GM19395 (cell line): ENCODE data around the gene FAM47E.

Source experiments
- ATAC-seq: cut with Tn5 transposase; IDR thresholded peaks from one replicate; pipeline ENCODE4 v1.9.1; 2021; ENCODE audit warnings: mild to moderate bottlenecking, moderate library complexity; ENCODE audit not compliant: unreplicated experiment

The FAM47E gene

DNA sequence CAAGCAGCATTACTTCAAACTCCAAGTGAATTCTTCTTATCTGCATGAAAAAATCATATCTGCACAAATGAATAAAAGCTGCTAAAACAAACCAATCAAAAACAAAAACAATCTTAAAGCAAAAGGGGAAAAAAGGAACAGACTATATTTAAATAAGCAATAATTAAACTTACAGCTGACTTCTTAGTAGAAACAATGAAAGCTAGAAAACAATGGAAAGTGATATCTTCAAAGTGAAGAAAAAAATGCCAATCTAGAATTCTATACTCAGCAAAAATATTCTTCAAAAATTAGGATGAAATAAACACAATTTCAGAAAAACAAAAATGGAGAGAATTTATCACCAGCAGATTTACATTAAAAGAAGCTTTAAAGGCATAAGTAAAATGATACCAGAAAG lies 75.0 kb downstream of the FAM47E start:
- no peak for ATAC-seq
